Common myeloid progenitor, CD34-positive (primary cell): ENCODE measurements around the gene CFAP97.

Experiments
- CTCF ChIA-PET: fragments of 350-600 bp; sonication (Branson Sonifier 250); formaldehyde crosslinking; loops from one replicate; lab custom pipeline; 2021; ENCODE audit warnings: antibody characterized with exemption; lab: Charles Lee
- POLR2A ChIA-PET: fragments of 350-600 bp; sonication (Branson Sonifier 250); formaldehyde crosslinking; loops from one replicate; lab custom pipeline; 2021; ENCODE audit warnings: antibody characterized with exemption; lab: Charles Lee
- DNase-seq, 3 donors: peaks; one replicate each; pipeline versions ENCODE4 v3.0.0 to v3.0.0-alpha.2; 2013
- H3K27ac ChIP-seq, 2 experiments: 1 replicate in 1 of 2; 2 replicates in 1 of 2; pipeline ENCODE4 v1.7.0; 2013; ENCODE audit warnings: inconsistent platforms in 2 of 2, low read length in 2 of 2, mild to moderate bottlenecking in 2 of 2, low read depth in 1 of 2, moderate library complexity in 1 of 2; ENCODE audit not compliant: severe bottlenecking in 2 of 2, insufficient read depth in 1 of 2, poor library complexity in 1 of 2
- H3K27me3 ChIP-seq, 5 experiments: replicated peaks in 2 of 5; 1 replicate in 3 of 5; 2 replicates in 2 of 5; pipeline versions ENCODE4 v1.6.1 to v1.7.0; 2013; ENCODE audit warnings: low read length in 4 of 5, mild to moderate bottlenecking in 2 of 5, moderate library complexity in 2 of 5, inconsistent platforms in 1 of 5; ENCODE audit not compliant: insufficient read depth in 5 of 5, control insufficient read depth in 4 of 5
- H3K36me3 ChIP-seq, 4 experiments: 1 replicate in 2 of 4; 2 replicates in 2 of 4; pipeline versions ENCODE4 v1.6.1 to v1.7.0; 2013; ENCODE audit warnings: low read length in 3 of 4, control low read depth in 1 of 4, mild to moderate bottlenecking in 1 of 4; ENCODE audit not compliant: control insufficient read depth in 4 of 4, insufficient read depth in 4 of 4
- H3K4me1 ChIP-seq, 4 experiments: 1 replicate in 3 of 4; 2 replicates in 1 of 4; pipeline versions ENCODE4 v1.6.1 to v1.7.1; 2013; ENCODE audit warnings: low read length in 3 of 4, mild to moderate bottlenecking in 3 of 4, control low read depth in 1 of 4, inconsistent platforms in 1 of 4, moderate library complexity in 1 of 4; ENCODE audit not compliant: control insufficient read depth in 4 of 4, insufficient read depth in 4 of 4; ENCODE audit errors: control extremely low read depth in 1 of 4
- H3K4me3 ChIP-seq, 7 experiments: 1 replicate in 4 of 7; 2 replicates in 3 of 7; pipeline versions ENCODE4 v1.5.1 to v1.7.0; 2013; ENCODE audit warnings: mild to moderate bottlenecking in 7 of 7, low read length in 6 of 7, moderate library complexity in 6 of 7, inconsistent platforms in 2 of 7, low read depth in 2 of 7, control low read depth in 1 of 7; ENCODE audit not compliant: insufficient read depth in 4 of 7, control insufficient read depth in 1 of 7; ENCODE audit errors: extremely low read depth in 1 of 7
- H3K9me3 ChIP-seq, 5 experiments: 1 replicate in 4 of 5; 2 replicates in 1 of 5; pipeline versions ENCODE4 v1.6.1 to v1.7.1; 2013; ENCODE audit warnings: low read length in 4 of 5, mild to moderate bottlenecking in 2 of 5, inconsistent platforms in 1 of 5, low read depth in 1 of 5, moderate library complexity in 1 of 5; ENCODE audit not compliant: control insufficient read depth in 4 of 5, insufficient read depth in 2 of 5; ENCODE audit errors: control extremely low read depth in 1 of 5
- WGBS: methylation state at CpG from one replicate; pipeline ENCODE4 v1.1.5; 2013; ENCODE audit not compliant: insufficient coverage; 5-methylcytosine and 5-hydroxymethylcytosine counted together

The CFAP97 gene

GRCh38 chr4:185224597-185224996 is 20.8 kb upstream of the CFAP97 start:
- ChIA-PET CTCF (no interaction called here), POLR2A (no interaction called here)
- H3K36me3 ChIP-seq: no peaks in the 10 kb centered on the region
- H3K27me3 ChIP-seq: no peaks in the 10 kb centered on the region
- DNase-seq: peak in 2 of 3 donors; percentile 30 to 49
- H3K4me3 ChIP-seq: no peak overlapping the region
- H3K9me3 ChIP-seq: peaks cover 0 to 3% (median 0%) of the 10 kb centered on the region in 5 experiments
- H3K27ac ChIP-seq: no peak overlapping the region
- H3K4me1 ChIP-seq: peaks cover 0 to under 1% (median 0%) of the 10 kb centered on the region in 4 experiments

GRCh38 chr4:185222598-185222997 is 18.8 kb upstream of the CFAP97 start:
- POLR2A ChIA-PET: no interaction called here
- CTCF ChIA-PET: no interaction called here
- no peaks in the 10 kb centered on the region for H3K27me3 ChIP-seq
- H3K4me1 ChIP-seq: peaks cover 0 to 2% (median 0%) of the 10 kb centered on the region in 4 experiments
- H3K27ac ChIP-seq: no peak overlapping the region
- H3K36me3 ChIP-seq: no peaks in the 10 kb centered on the region
- no peak overlapping the region for H3K4me3 ChIP-seq
- DNase-seq: no peak
- H3K9me3 ChIP-seq: peaks cover 0 to 3% (median 0%) of the 10 kb centered on the region in 5 experiments

- H3K27ac ChIP-seq: no peak overlapping the region
- peaks cover 0 to 3% (median 0%) of the 10 kb centered on the region in 5 experiments for H3K9me3 ChIP-seq
- no peaks in the 10 kb centered on the region for H3K36me3 ChIP-seq
- no peaks in the 10 kb centered on the region for H3K27me3 ChIP-seq
- ChIA-PET POLR2A (no interaction called here), CTCF (interaction anchor here (1.6 kb wide), 1 partner anchor 14 kb away, joined by 4 read pairs; no protein-coding TSS in a partner anchor)
- H3K4me3 ChIP-seq: no peak overlapping the region
- peaks cover 0 to 2% (median 0%) of the 10 kb centered on the region in 4 experiments for H3K4me1 ChIP-seq
- no peak for DNase-seq
- WGBS: 40% methylated on average over 6 of the region's 10 CpGs
Measured at GRCh38 chr4:185221912-185222311, 18.1 kb upstream of the CFAP97 start.

GRCh38 chr4:185221491-185221890 is 17.7 kb upstream of the CFAP97 start:
- 92% methylated on average over 2 of the region's 2 CpGs for WGBS
- Histone ChIP-seq H3K4me1 (peaks cover 0 to 2% (median 0%) of the 10 kb centered on the region in 4 experiments), H3K36me3 (no peaks in the 10 kb centered on the region), H3K4me3 (no peak overlapping the region), H3K27me3 (no peaks in the 10 kb centered on the region), H3K9me3 (peaks cover 0 to 3% (median 0%) of the 10 kb centered on the region in 5 experiments), H3K27ac (no peak overlapping the region)
- DNase-seq: no peak
- CTCF ChIA-PET: interaction anchor here (0.8 to 1.6 kb wide), 2 partner anchors 10 to 14 kb away, joined by 3 to 4 read pairs; no protein-coding TSS in a partner anchor
- POLR2A ChIA-PET: interaction anchor here (0.6 kb wide), 1 partner anchor 10 kb away, joined by 3 read pairs; no protein-coding TSS in a partner anchor

GRCh38 chr4:185219551-185220344 is 15.9 kb upstream of the CFAP97 start:
- no peak overlapping the region for H3K27ac ChIP-seq
- peaks cover 0 to 2% (median 0%) of the 10 kb centered on the region in 4 experiments for H3K4me1 ChIP-seq
- H3K36me3 ChIP-seq: no peaks in the 10 kb centered on the region
- ChIA-PET POLR2A (interaction anchor here (0.8 kb wide), 1 partner anchor 10 kb away, joined by 3 read pairs; the partner anchor contains the start of gene SNX25), CTCF (interaction anchor here (1.0 kb wide), 1 partner anchor 62 kb away, joined by 3 read pairs; no protein-coding TSS in a partner anchor)
- no peaks in the 10 kb centered on the region for H3K27me3 ChIP-seq
- peaks cover 0 to 3% (median 0%) of the 10 kb centered on the region in 5 experiments for H3K9me3 ChIP-seq
- peak in 2 of 3 donors; percentile 63 to 70 for DNase-seq
- 0% methylated on average over 1 of the region's 3 CpGs for WGBS
- H3K4me3 ChIP-seq: no peak overlapping the region

- ChIA-PET POLR2A (no interaction called here), CTCF (interaction anchor here (1.3 kb wide), 1 partner anchor 10 kb away, joined by 5 read pairs; no protein-coding TSS in a partner anchor)
- H3K9me3 ChIP-seq: peaks cover 0 to 3% (median 0%) of the 10 kb centered on the region in 5 experiments
- H3K4me3 ChIP-seq: no peak overlapping the region
- H3K36me3 ChIP-seq: no peaks in the 10 kb centered on the region
- peaks cover 0 to 7% (median 5%) of the 10 kb centered on the region in 4 experiments for H3K4me1 ChIP-seq
- H3K27me3 ChIP-seq: peaks cover 0 to 2% (median 0%) of the 10 kb centered on the region in 5 experiments
- no peak for DNase-seq
- WGBS: 100% methylated on average over 2 of the region's 2 CpGs
- no peak overlapping the region for H3K27ac ChIP-seq
Measured at GRCh38 chr4:185218312-185218711, 14.5 kb upstream of the CFAP97 start.
